WERI-Rb-1 (cell line): Measurements from ENCODE around the gene SMOC2.

ENCODE experiments used
- DNase-seq: peaks from one replicate; pipeline ENCODE4 v3.0.0-alpha.2; 2020
- H3K27ac ChIP-seq: fragments of 250-450 bp; sonication (Bioruptor Pico); 2 replicates; pipeline ENCODE4 v1.5.1; 2020; ENCODE audit warnings: mild to moderate bottlenecking, moderate library complexity
- H3K27me3 ChIP-seq: fragments of 250-450 bp; sonication (Bioruptor Pico); 2 replicates; pipeline ENCODE4 v1.5.1; 2021; ENCODE audit warnings: mild to moderate bottlenecking, low read depth, moderate library complexity; ENCODE audit not compliant: insufficient read depth, severe bottlenecking
- H3K36me3 ChIP-seq: fragments of 250-450 bp; sonication (Bioruptor Pico); 2 replicates; pipeline ENCODE4 v1.5.1; 2020; ENCODE audit warnings: mild to moderate bottlenecking, moderate library complexity
- H3K4me3 ChIP-seq: 2 replicates; pipeline ENCODE4 v1.5.1; 2011; ENCODE audit warnings: low read depth, mild to moderate bottlenecking, control low read depth, low read length
- H3K9me3 ChIP-seq: fragments of 250-450 bp; sonication (Bioruptor Pico); 2 replicates; pipeline ENCODE4 v1.5.1; 2021; ENCODE audit warnings: mild to moderate bottlenecking, moderate library complexity; ENCODE audit not compliant: severe bottlenecking
- CTCF ChIP-seq: IDR thresholded peaks from 2 replicates; pipeline ENCODE4 v1.5.1; 2011; ENCODE audit warnings: low read depth, mild to moderate bottlenecking, control low read depth, inconsistent platforms, low read length

The SMOC2 gene

GRCh38 chr6:168711666-168712300 is 270.8 kb downstream of the SMOC2 start:
- no peak overlapping the region for H3K4me3 ChIP-seq
- DNase-seq: no peak
- H3K36me3 ChIP-seq: no peaks in the 10 kb centered on the region
- no peak overlapping the region for H3K27ac ChIP-seq
- H3K9me3 ChIP-seq: no peaks in the 10 kb centered on the region
- TF ChIP-seq CTCF: no peak
- H3K27me3 ChIP-seq: no peaks in the 10 kb centered on the region

- H3K4me3 ChIP-seq: no peak overlapping the region
- no peaks in the 10 kb centered on the region for H3K36me3 ChIP-seq
- H3K27ac ChIP-seq: no peak overlapping the region
- no peak for DNase-seq
- H3K27me3 ChIP-seq: no peaks in the 10 kb centered on the region
- TF ChIP-seq CTCF: no peak
- no peaks in the 10 kb centered on the region for H3K9me3 ChIP-seq
These were observed 272.0 kb downstream of the SMOC2 start for GRCh38 chr6:168712993-168713392.

GRCh38 chr6:168713839-168714238 is 272.9 kb downstream of the SMOC2 start:
- Histone ChIP-seq H3K36me3 (no peaks in the 10 kb centered on the region), H3K27ac (no peak overlapping the region), H3K4me3 (no peak overlapping the region), H3K27me3 (no peaks in the 10 kb centered on the region), H3K9me3 (no peaks in the 10 kb centered on the region)
- DNase-seq: peak; percentile 63
- peak; percentile 73 for TF ChIP-seq CTCF

GRCh38 chr6:168714547-168715260 is 273.7 kb downstream of the SMOC2 start:
- H3K36me3 ChIP-seq: no peaks in the 10 kb centered on the region
- no peaks in the 10 kb centered on the region for H3K27me3 ChIP-seq
- no peak for TF ChIP-seq CTCF
- H3K27ac ChIP-seq: no peak overlapping the region
- no peak for DNase-seq
- no peaks in the 10 kb centered on the region for H3K9me3 ChIP-seq
- no peak overlapping the region for H3K4me3 ChIP-seq

- no peaks in the 10 kb centered on the region for H3K9me3 ChIP-seq
- no peaks in the 10 kb centered on the region for H3K27me3 ChIP-seq
- DNase-seq: no peak
- no peaks in the 10 kb centered on the region for H3K36me3 ChIP-seq
- no peak overlapping the region for H3K27ac ChIP-seq
- no peak overlapping the region for H3K4me3 ChIP-seq
- no peak for TF ChIP-seq CTCF
These were observed 274.9 kb downstream of the SMOC2 start for GRCh38 chr6:168715643-168716481.
